Urothelium cell line (cell line): ENCODE results near the gene SLC38A10.

Source experiments
- DNase-seq: peaks from one replicate; pipeline ENCODE4 v3.0.0; 2011; ENCODE audit warnings: low spot score, mixed read lengths
- FAIRE-seq: peaks from 2 replicates; lab custom pipeline; 2011; peaks lifted over from hg19 to GRCh38; lab: Jason Lieb, UNC

The SLC38A10 gene

DNA sequence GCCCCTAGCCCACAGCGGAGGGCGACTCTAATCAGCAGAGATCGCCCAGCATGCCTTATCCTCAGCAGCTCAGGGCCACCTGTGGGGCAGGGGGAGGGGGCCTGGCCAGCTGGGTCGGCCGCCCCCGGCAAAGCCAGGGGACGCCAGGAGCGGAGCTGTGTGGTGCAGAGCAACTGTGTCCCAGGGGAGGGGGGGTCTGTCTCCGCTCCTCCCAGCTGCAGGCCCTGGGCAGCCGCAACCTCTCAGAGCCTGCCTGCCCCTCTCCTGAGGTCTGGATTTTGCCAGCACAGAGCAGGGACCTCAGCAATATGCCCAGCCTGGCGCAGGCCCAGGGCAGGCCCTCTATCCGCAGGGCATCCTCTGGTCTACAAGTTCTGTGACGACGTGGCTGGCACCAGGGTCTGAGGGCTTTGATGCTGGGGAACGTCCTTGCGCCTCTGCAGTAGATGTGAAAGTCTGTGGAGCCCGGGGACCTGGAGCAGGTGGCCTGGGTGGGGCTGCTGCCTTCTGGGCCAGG lies 36.5 kb upstream of the SLC38A10 start:
- FAIRE-seq: no peak

DNA sequence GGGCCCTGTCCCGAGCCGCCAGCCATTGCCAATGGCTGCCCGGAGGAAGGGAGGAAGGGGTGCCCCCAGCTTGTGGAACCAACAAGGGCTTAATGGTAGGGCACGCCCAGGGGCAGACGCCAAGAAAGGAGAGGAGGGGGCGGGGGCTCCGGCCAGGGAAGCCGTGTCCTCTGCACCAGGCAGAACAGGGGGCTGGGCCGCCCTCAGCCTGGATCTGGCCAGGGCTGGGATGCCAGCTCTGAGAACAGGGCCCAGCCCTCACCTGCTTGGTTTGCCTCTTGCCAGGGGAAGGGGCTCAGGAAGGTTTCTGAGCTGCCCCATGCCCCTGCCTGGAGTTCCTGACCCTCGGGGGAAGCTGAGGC lies 35.8 kb upstream of the SLC38A10 start:
- FAIRE-seq: no peak
- no peak for DNase-seq

More for the DNA sequence above, 36.5 kb upstream of the SLC38A10 start:
- no peak for DNase-seq

DNA sequence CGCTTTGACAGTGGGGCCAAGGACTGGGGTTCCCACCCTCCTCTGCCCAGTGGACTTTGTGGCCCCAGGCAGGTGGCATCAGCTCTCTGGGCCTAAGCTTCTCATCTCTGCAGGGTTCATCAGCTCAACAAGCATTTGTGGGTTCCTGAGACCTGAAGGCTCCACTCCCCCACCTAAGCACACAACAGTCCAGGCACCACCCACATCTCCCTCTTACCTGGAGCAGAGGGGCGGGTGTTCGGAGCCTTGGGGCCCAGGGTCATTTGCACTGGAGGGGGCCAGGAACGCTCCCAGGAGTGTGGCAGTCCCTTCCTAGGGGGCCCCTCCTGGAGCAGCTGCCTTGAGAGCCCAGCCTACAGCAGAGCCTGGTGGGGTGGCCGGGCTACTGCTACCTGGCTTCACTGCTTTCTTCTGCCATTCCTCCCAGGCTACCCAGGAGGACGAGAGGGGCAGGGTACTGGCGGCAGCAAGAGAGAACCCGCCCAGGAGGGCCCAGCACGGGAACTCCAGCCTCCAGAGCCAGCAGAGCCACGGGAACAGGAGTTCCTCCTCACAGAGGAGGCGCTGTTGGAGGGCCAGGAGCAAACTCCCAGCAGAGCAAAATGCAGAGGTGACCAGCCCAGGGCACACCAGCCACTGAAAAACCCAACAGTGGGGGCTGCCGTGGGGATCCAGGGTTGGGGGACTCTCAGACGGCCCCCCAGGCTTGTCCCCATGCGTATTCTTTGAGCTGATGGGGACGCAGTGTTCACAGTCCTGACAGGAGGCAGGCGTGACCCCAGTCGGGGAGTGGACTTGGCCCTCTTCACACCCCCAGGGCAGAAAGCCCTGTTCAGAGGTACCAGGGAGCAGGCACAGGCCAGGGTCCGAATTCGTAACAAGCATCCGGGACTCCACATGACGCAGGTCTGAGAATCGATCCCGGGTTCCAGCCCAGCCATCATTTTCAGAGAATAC lies 35.1 kb upstream of the SLC38A10 start:
- DNase-seq (no peak), FAIRE-seq (no peak)

DNA sequence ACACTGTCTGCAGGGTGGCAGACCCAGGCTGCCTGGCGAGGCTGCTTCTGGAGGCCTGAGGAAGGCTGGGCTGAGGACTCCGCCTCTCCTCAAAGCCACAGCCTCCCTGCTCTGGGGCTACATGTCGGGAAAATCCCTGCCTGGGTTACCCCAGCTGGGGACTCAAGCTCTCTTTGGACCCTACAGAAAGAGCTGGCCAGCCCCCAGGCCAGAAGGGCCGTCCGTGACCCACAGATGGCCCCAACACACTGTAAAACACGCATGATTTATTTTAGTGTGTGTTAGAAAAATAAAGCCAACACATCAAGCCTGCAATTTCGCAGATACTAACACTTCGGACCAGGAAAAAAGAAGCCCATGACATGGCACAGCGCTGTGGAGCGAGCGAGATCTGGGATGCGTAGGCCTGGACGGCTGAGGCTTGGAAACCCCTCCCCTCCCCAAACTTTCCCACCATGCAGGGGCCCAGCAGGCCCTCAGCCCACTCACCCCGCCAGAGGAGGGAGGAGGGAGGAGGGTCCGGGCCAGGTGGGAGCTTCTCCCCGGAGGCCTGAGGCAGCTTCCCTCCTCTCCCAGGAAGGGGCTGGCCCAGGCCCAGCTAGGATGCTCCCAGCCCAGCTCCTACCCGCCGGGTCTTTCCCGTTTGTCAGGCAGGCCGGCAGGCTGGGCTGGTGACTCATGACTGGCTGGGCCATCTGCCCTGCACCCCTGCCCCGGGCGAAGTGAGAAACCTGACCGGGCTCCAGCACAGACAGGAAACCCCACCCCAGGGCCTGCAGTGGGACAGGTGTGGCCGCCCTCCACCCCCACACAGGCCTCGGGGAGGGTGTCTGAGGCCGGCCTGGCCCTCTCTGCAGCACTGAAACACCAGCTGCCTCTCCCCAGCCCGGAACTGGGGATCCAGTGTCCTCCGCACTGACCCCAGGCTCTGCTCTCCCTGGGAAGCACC lies 34.1 kb upstream of the SLC38A10 start:
- peak; percentile 99 for DNase-seq
- FAIRE-seq: peak; percentile 63

DNA sequence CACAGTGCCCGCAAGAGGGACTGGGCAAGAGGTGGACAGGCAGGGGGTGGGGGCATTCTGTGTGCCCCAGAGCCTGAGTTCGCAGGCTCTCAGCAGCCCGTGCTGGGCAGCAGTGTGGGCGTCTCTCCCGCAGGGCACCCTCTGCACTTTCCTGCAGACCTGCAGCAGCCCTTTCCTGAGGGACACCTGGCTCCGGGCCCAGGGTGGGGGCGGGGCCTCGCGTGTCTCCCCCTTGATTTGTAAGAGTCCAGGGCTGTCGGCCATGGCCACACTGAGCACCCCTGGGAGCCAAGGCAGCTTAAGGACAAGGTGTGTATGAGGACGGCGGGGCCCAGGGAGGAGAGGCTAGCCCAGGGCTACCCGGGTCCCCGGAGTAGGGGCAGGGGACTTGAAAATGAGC lies 33.4 kb upstream of the SLC38A10 start:
- no peak for DNase-seq
- FAIRE-seq: peak; percentile 69

DNA sequence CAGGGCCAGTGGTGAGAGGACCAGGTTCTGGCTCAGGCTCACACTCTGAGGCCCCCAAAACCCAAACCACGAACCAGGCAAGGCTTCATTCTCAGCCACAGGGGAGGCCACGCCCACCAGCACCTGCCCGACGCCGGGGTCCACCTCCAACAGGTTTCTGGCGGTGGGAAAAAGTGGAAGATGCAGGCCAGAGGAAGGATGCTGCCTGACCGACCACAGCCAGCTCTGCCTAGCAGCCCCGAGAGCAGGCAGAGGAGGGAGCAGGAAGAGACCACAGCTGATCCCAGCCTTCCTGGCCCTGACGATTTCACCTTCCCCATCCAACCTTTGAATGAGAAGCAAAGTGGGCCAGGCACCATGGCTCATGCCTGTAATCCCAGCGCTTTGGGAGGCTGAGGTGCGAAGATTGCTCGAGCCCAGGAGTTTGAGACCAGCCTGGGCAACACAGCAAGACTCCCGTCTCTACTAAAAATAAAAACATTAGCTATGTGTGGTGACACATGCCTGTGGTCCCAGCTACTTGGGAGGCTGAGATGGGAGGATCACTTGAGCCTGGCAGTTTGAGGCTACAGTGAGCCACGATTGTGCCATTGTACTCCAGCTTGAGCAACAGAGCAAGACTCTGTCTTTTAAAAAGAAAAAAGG lies 30.7 kb upstream of the SLC38A10 start:
- no peak for FAIRE-seq
- DNase-seq: no peak

DNA sequence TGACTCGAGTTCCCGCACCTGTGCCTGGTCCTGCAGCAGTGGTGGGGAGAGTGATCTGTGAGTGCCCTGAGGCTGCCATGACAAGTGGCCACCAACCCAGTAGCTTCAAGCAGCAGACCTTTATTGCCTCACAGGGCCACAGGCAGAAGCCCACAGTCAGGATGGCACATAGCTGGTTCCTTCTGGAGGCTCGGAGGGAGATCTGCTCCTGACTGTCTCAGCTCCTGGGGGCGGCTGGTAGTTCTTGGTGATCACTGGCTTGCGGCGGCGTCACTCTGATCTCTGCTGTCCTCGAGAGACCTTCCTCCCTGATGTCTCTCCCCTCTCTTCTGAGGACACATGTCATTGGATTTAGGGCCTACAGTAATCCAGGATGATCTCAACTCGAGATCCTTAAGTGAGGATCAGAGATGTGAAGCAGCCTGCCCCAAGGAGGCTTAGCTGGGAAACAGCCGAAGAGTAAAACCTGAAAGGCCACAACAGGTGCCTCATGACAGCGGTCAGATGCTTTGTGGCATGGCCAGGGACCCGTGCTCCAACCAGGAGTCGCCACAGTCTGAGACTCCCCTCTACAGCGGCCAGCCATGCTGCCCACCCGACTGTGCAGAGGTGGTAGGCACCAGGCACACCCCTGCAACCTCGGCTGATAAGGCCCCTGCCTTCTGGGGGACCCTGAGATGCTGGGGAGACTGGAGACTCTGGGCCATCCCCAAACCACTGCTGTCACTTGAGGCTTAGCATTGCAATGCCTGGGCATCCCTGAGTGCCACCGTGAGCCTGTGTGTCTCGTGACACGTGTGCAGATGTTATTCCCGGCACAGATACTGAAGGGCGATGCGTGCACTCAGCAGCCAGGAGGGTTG lies 30.0 kb upstream of the SLC38A10 start:
- DNase-seq (no peak), FAIRE-seq (peak; percentile 37)

DNA sequence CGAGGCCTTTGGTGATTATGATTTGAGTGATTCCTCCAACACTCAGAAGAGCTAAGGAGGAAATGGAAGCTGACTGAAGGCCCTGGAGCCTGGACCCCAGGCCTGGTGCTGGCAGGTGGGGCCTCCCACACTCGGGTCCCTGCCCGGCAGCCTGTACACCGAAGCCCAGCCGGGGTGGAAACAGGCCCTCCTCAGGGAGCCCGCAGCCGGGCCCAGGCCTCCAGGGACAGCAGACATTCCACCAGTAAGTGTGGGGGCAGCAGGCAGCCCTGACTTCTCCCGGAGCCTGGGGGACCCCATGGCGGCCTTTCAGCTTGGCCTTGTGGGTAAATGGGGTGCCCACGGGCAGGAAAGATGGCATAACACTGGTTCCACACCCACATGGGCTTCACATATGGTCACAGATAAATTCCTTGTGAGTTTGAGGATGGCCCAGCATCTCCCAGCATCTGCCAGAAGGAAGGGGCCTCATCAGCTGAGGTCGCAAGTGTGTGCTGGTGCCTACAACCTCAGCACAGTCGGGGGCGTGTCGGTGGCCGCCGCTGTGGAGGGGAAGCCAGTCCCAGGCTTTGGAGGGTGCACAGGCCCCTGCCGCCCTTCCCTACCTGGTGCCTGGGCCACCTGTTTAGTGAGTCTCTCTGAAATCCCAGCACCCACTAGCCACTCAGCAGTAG lies 29.2 kb upstream of the SLC38A10 start:
- FAIRE-seq: no peak
- DNase-seq: no peak

DNA sequence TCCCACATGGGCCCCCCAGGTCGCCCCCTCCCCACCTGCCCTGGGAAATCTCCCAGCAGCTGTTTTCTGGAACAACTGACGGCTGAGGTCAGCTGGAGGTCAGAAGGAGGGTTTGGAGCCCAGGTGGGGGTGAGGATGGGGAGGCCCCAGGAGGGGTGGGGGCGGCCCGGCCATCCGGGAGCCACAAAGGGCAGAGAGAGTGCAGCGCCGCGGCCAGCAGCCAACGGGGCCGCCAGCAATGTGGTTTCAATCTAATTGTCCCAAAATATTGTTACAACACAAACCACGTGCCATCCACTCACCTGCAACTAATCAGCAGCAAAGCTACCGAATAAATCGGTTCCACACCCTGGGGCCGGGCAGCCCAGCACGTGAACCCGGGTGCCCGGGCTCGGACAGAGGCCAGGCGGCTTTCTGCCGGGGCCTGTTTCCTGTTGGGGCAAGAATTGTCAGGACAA lies 28.3 kb upstream of the SLC38A10 start:
- FAIRE-seq: no peak
- DNase-seq: no peak

DNA sequence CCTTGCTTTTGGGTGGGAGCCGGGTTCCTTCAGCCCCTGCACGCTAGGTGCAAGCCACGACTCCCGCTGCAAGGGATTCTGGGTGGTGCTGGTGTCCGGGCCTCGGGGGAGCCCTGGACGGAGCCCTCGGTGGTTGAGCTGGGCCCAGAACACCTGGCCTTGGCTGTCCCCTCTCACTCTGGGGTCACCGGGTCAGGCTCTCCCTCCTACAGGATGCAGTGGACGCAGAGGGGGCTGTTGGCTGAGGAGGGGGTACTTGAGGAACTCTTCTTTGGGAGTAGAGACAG lies 27.9 kb upstream of the SLC38A10 start:
- no peak for DNase-seq
- no peak for FAIRE-seq

DNA sequence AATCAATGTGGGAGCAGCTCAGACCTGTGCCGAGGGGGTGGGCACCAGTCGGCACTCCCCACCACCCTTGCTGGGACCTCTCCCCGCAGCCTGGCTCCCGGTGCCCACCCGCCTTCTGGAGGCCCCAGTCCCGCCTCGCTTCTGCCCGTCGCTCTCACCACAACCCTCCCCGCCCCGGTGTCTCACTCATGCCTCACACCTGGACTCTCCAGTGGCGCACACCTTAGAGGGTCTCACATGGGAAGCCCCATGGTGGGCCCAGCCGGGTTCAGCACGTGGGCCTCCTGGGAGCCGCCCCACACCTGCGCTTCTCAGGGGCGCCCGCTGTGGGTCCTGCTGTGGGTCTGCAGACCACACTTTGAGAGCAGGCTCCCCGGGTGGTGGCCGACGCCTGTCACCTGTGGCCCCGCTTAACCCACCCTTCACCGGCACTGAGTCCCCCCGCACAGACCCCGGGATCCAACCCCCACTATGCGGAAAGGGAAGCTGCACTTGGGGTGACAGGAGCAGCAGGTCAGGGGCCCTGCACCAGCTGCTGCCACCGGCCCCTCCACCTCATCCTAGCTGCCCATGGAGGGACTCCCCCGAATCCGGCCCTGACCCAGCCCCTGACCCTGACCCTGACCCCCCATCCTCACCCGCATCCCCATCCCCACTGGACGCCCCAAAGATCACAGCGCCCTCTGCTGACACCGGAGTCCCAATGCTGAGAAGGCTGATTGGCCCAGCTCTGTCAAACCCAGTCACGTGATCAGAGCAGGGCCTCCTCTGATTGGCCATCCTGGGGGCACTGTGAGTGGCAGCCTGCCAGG lies 27.4 kb upstream of the SLC38A10 start:
- DNase-seq (peak; percentile 56), FAIRE-seq (no peak)

DNA sequence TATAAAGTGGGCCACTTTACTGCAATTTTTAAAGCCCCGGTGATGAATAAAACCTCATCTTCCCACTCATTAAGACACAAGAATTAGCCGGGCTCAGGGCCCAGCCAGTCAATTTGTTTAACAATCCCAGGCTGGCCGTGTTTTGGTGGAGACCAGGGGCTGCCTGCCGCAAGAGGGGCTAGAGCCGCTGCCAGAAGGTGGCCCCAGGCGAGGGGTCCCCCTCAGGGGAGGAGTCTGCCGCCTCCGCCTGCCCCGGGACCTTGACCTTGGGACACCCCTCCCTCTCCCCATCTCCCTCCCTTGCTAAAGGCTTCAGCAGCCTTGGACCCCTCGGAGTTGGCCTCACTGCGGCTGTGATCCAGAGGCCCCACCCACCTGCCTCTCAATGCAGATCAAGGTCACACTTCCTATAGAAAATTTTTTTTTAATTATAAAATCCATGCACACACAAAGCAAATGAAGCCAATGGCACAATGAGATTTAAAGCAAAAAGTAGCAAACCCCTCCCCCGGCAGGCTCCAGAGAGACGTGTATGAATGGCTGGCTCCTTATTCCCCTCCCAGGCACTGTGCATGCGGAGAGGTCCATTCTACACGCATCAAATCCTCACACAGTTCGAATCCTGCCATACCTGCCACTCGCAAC lies 23.0 kb upstream of the SLC38A10 start:
- FAIRE-seq (no peak), DNase-seq (no peak)

DNA sequence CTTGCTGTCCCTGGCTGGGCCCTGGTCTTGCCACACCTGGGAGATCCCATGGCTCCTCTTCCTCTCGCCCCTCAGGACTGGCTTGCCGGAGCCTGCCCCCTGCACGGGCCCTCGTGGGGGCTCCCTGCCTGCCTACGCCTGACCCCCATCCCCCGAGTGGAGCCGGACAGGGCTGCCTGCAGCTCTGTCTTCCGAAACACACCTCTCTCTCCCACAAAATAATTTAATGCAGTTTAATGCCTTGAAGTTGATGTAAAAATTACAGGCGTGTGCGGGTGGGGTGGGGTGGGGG lies 22.4 kb upstream of the SLC38A10 start:
- no peak for DNase-seq

DNA sequence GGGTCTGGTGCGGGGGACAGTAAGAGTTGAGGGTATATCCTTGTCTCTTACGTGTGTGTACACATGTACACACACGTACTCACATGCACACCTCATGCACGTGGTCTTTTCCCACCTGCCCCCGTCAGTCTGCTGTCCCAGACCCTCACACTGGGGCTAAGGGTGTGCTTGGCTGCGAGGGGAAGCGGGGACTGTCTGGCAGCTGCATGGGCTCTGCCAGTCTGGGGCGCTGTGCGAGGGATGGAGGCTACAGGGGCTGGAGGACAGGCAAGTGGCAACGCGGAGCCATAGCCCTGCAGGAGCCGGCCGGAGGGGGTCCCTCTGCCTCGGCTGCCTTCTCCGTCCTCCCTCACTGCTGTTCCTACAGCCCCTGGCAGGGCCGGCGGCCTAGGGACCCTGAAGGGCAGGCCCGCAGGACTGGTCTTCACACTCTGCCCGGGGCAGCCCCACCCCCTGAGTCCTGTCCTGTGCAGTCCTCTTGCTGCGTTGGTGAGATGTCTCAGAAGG lies 20.8 kb upstream of the SLC38A10 start:
- DNase-seq (no peak), FAIRE-seq (no peak)

More for the DNA sequence above, 22.4 kb upstream of the SLC38A10 start:
- FAIRE-seq: no peak

DNA sequence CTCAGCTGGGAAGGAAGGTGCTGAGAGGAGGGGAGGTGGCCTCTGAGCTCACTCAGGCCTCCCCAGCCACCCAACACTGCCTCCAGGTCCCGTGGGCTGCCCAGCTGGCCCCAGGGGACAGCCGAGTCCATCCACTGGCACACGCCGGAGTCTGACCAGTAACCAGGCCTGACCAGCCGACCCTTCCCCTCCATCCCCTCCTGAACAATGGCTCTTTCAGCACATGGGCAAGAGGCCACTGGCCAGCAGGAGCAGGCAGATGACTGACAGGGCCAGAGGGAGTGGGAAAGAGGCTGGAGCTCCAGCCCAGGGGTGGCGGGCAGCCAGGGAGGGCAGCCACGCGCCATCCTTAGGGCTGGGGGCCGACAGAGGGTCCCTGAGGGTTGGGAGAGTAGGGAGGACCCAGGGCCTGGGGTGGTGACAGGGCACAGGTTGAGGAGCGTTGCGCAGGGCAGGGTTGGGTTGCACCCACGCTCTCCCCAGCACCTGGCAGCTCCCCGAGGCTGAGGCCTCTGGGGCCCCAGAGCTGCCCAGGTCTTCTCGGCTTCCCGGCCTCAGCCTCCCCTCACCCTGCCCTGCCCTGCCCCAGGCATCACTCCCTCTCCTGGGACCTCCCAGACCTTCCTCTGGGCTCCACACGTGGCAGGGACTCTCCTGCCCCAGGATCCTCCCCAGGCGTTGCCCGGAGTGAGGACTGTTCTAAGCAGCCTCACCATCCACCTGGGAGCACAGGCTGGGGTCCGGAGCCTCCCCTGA lies 20.2 kb upstream of the SLC38A10 start:
- FAIRE-seq (peak; percentile 5), DNase-seq (no peak)

DNA sequence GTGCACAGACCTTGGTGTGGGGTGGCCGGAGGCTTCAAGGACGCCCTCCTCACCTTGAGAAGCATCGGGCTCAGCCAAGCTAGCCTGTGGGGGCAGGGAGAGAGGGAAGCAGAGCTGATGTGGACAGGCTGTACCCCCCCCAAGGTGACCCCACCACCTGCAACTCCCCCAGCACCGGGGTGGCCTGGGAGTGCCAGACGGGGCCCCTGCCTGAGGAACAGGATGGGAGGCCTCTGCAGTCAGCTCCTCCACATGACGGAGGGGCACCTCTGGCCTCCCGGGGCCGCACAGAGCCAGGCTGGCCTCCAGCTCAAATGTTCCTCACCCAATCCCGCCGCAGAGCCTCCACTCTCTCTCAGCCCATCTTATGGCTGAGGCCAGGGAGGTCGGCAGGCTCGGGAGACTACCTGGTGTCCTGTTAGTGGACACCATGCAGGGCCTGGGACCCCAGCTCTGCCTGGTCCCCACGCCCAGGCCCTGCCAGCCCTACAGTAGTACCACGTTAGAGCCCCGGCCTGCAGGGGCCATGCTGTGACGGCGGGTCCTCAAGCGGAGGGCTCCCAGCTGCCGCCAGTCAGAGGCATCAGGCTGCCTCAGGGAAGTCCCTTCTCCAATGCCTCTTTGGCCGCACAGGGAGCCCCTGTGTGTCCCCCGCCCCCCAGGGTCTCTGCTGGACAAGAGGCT lies 19.4 kb upstream of the SLC38A10 start:
- FAIRE-seq: no peak

More for the DNA sequence above, 19.4 kb upstream of the SLC38A10 start:
- no peak for DNase-seq
